ENCODE results near the gene MINDY4.

The MINDY4 gene

DNA sequence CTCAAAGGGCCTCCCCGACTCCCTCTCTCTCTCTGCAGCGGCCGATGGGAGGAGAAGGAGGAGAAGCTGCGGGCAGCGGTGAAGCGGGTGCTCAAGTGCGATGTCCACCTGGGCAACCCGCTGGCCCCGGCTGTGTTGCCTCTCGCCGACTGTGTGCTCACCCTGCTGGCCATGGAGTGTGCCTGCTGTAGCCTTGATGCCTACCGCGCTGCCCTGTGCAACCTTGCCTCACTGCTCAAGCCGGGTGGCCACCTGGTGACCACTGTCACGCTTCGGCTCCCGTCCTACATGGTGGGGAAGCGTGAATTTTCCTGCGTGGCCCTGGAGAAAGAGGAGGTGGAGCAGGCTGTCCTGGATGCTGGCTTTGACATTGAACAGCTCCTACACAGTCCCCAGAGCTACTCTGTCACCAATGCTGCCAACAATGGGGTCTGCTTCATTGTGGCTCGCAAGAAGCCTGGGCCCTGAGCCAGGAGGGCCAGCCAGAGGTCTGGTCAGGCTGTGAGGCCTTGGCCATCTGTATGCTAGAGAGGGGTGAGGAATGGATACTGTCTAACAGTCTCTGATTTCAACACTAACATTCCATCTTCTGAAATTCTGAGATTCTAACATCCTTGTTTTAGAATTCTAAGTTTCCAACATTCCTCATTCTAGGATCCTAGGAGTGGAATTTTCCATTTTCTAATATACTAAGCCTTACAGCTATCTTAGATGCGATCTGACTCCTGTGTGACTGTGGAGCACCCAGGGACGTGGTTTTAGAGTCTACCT lies 15.6 kb upstream of the MINDY4 start:
- Histone ChIP-seq H4K20me1 (ENCODE audit: low read depth, low read length) (no peaks in the 10 kb centered on the region), H3F3A (ENCODE audit: insufficient read depth) (no peaks in the 10 kb centered on the region), H3K27me3 (ENCODE audit: low read length) (no peaks in the 10 kb centered on the region), H3K9me2 (replicated peaks; ENCODE audit: insufficient read depth, low read length) (no peaks in the 10 kb centered on the region), H3K4me3 (ENCODE audit: insufficient read depth, low read length, poor library complexity, severe bottlenecking) (no peak overlapping the region), H2AFZ (ENCODE audit: low read depth, low read length, severe bottlenecking) (no peak overlapping the region), H3K36me3 (ENCODE audit: low read length) (no peaks in the 10 kb centered on the region), H3K4me2 (ENCODE audit: low read depth, low read length, poor library complexity, severe bottlenecking) (no peak overlapping the region), H3K79me2 (ENCODE audit: insufficient read depth, low read length) (no peaks in the 10 kb centered on the region), H3K9ac (ENCODE audit: low read length) (no peak overlapping the region), H3K9me3 (ENCODE audit: insufficient read depth, low read length) (no peaks in the 10 kb centered on the region), H3K27ac (ENCODE audit: low read depth, low read length) (no peak overlapping the region)
- TF ChIP-seq EZH2phosphoT487 (conservative IDR thresholded peaks at IDR 0.05; ENCODE audit: low read length), result no peak
- TF ChIP-seq, protein P1, sequence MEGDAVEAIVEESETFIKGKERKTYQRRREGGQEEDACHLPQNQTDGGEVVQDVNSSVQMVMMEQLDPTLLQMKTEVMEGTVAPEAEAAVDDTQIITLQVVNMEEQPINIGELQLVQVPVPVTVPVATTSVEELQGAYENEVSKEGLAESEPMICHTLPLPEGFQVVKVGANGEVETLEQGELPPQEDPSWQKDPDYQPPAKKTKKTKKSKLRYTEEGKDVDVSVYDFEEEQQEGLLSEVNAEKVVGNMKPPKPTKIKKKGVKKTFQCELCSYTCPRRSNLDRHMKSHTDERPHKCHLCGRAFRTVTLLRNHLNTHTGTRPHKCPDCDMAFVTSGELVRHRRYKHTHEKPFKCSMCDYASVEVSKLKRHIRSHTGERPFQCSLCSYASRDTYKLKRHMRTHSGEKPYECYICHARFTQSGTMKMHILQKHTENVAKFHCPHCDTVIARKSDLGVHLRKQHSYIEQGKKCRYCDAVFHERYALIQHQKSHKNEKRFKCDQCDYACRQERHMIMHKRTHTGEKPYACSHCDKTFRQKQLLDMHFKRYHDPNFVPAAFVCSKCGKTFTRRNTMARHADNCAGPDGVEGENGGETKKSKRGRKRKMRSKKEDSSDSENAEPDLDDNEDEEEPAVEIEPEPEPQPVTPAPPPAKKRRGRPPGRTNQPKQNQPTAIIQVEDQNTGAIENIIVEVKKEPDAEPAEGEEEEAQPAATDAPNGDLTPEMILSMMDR (IDR thresholded peaks at IDR 0.05; ENCODE audit: insufficient read depth, low read length, poor library complexity, severe bottlenecking), result no peak

DNA sequence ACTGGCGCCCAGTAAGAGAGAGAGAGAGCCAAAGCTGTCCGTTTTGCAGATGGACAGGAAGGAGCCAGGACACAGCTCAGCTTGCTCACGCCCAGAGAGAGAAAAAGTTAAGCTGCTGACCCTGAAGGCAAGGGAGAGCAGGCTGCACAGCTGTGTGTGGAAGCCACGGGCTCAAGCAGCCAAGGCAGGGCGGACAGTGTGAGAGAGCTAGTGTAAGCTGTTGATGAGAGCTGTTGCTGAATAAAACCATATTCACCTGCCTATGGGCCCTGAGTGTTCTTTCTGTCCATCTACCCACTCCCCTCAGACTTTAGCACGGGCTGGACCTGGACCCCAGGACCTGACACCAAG lies 13.9 kb upstream of the MINDY4 start:
- H3F3A ChIP-seq (ENCODE audit: insufficient read depth), result no peaks in the 10 kb centered on the region

DNA sequence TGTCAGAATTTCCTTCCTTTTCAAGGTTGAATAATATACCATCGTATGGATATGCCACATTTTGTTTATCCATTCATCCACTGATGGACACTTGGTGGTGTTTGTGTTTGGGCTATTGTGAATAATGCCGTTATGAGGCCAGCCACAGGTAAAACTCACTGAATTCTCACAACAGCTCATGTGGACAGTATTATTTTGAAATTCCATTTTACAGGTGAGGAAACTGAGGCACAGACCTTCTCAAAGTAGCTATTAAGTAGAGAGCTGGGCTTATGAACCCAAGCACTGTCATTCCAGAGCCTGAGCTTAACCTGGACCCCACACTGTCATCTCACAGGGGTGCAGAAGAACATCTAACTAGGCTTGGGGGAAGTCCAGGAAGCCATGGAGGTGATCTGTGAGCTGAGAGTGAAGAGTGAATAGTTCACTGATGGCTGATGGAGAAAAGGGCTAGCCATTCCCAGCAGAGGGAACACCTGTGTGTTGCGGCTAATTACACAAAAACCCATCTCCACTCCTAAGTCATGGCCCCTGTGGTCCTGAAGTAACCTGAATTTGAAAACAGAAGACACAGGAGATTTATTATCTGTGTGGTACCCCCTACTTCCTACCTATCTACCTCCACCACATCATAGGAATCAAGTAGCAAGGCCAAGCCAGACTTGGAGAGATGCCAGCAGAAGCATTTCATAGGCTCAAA lies 10.6 kb upstream of the MINDY4 start:
- Histone ChIP-seq H3F3A (ENCODE audit: insufficient read depth) (no peaks in the 10 kb centered on the region), H3K36me3 (ENCODE audit: low read length) (no peaks in the 10 kb centered on the region), H3K79me2 (ENCODE audit: insufficient read depth, low read length) (no peaks in the 10 kb centered on the region), H3K4me3 (ENCODE audit: insufficient read depth, low read length, poor library complexity, severe bottlenecking) (no peak overlapping the region), H3K9me2 (replicated peaks; ENCODE audit: insufficient read depth, low read length) (no peaks in the 10 kb centered on the region), H3K27me3 (ENCODE audit: low read length) (no peaks in the 10 kb centered on the region), H4K20me1 (ENCODE audit: low read depth, low read length) (no peaks in the 10 kb centered on the region), H2AFZ (ENCODE audit: low read depth, low read length, severe bottlenecking) (no peak overlapping the region), H3K27ac (ENCODE audit: low read depth, low read length) (no peak overlapping the region), H3K9me3 (ENCODE audit: insufficient read depth, low read length) (no peaks in the 10 kb centered on the region), H3K9ac (ENCODE audit: low read length) (no peak overlapping the region), H3K4me2 (ENCODE audit: low read depth, low read length, poor library complexity, severe bottlenecking) (no peak overlapping the region)
- TF ChIP-seq EZH2phosphoT487 (conservative IDR thresholded peaks at IDR 0.05; ENCODE audit: low read length), result no peak
- TF ChIP-seq, protein P1 (IDR thresholded peaks at IDR 0.05; ENCODE audit: insufficient read depth, low read length, poor library complexity, severe bottlenecking), result no peak

More for the DNA sequence above, 13.9 kb upstream of the MINDY4 start:
- Histone ChIP-seq H3K4me3 (ENCODE audit: insufficient read depth, low read length, poor library complexity, severe bottlenecking) (no peak overlapping the region), H3K79me2 (ENCODE audit: insufficient read depth, low read length) (no peaks in the 10 kb centered on the region), H3K27me3 (ENCODE audit: low read length) (no peaks in the 10 kb centered on the region), H3K27ac (ENCODE audit: low read depth, low read length) (no peak overlapping the region), H3K9me2 (replicated peaks; ENCODE audit: insufficient read depth, low read length) (no peaks in the 10 kb centered on the region), H3K9me3 (ENCODE audit: insufficient read depth, low read length) (no peaks in the 10 kb centered on the region), H3K36me3 (ENCODE audit: low read length) (no peaks in the 10 kb centered on the region), H3K9ac (ENCODE audit: low read length) (no peak overlapping the region), H4K20me1 (ENCODE audit: low read depth, low read length) (no peaks in the 10 kb centered on the region), H2AFZ (ENCODE audit: low read depth, low read length, severe bottlenecking) (no peak overlapping the region), H3K4me2 (ENCODE audit: low read depth, low read length, poor library complexity, severe bottlenecking) (no peak overlapping the region)
- no peak for TF ChIP-seq EZH2phosphoT487 (conservative IDR thresholded peaks at IDR 0.05; ENCODE audit: low read length)
- TF ChIP-seq, protein P1 (IDR thresholded peaks at IDR 0.05; ENCODE audit: insufficient read depth, low read length, poor library complexity, severe bottlenecking), result no peak

All from SU-DHL-6 (cell line).